GM21390 (cell line): Measurements from ENCODE around the gene SND1.

ENCODE experiments used
- ATAC-seq: cut with Tn5 transposase; IDR thresholded peaks from one replicate; pipeline ENCODE4 v1.9.1; 2021; ENCODE audit not compliant: unreplicated experiment

SND1 gene

GRCh38 chr7:128076796-128077271, 424.8 kb downstream of the SND1 start:
- no peak for ATAC-seq

- no peak for ATAC-seq
Observed at GRCh38 chr7:128078309-128078708, 426.3 kb downstream of the SND1 start.

DNA sequence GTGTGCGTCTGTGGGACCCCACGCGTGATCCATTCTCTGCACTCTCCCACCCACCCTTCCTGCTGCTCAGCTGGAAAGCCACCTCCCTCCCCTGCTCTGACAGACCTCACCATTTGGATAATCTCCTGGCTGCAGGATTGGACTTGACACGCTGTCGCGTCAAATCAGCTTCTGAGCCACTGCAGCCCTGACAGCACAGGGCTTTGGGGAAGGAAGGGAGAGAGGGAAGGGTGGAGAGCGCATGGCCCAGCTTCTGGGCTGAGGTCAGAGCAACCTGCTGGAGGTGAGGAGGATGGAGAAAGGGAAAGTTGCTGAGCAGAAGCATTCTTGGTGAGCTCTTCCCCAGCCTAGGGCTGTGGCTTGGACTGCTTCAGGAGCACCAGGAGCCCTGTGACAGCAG, 428.2 kb downstream of the SND1 start:
- no peak for ATAC-seq

- no peak for ATAC-seq
Observed at GRCh38 chr7:128081351-128081750, 429.4 kb downstream of the SND1 start.

- no peak for ATAC-seq
Observed at GRCh38 chr7:128081808-128082207, 429.8 kb downstream of the SND1 start.

GRCh38 chr7:128082431-128082830, 430.4 kb downstream of the SND1 start:
- ATAC-seq: no peak

- no peak for ATAC-seq
Observed at GRCh38 chr7:128084896-128085608, 433.1 kb downstream of the SND1 start.

DNA sequence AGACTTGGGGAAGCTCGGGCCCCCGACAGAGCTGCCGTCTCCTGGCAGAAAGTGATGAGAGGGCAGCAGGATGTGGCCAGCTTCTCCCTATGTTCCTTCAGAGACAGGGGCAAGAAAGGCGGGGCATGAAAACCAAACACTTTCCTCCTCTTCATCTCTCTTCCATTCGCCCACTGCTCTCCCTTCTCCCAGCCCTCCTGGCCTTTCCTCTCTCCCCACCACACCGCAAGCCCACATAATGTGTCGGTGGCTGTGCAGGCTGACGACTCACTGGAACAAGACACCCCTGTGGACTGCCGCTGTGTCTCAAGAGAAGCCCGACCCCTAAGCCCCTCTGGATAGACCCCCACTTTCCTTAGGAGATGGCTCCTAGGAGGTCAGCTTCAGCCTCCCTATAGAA, 438.5 kb downstream of the SND1 start:
- no peak for ATAC-seq

- no peak for ATAC-seq
Observed at GRCh38 chr7:128091106-128091505, 439.1 kb downstream of the SND1 start.

DNA sequence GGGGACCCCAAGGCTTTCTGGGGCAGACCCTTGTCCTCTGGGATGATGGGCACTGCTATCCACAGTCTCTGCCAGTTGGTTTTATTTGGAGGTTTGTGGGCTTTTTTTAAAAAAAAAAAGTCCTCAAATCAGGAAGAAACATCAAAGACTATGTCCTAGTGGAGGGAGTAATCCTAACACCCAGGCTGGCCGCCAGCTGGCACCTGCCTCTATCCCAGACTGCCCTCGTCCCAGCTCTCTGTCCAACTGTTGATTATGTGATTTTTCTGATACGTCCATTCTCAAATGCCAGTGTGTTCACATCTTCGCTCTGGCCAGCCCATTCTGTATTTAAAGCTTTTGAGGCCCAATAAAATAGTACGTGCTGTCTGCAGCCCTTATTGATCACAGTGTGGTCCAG, 440.2 kb downstream of the SND1 start:
- no peak for ATAC-seq

- ATAC-seq: no peak
Observed at GRCh38 chr7:128093614-128094570, 441.9 kb downstream of the SND1 start.

DNA sequence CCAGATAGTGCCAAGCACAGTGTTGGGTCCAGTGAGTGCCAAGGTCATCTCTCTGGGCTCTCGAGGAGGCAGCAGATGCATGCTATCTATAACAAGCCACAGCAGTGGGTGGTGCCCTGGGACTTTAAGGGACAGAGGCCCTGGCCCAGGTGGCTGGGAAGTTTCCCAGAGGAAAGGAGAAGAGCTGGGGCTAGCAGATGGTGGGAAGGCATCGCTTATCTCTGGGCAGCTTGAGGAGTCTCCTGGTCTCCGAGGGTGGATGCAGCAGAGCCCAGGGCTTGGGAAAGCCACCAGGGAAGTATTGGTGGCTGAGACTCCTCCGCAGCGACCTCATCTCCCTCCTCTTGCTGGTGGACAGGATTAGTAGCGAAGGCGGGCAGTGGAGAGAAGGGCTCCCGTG, 442.7 kb downstream of the SND1 start:
- no peak for ATAC-seq

GRCh38 chr7:128097211-128097731, 445.3 kb downstream of the SND1 start:
- no peak for ATAC-seq

- ATAC-seq: no peak
Observed at GRCh38 chr7:128098629-128099028, 446.6 kb downstream of the SND1 start.

DNA sequence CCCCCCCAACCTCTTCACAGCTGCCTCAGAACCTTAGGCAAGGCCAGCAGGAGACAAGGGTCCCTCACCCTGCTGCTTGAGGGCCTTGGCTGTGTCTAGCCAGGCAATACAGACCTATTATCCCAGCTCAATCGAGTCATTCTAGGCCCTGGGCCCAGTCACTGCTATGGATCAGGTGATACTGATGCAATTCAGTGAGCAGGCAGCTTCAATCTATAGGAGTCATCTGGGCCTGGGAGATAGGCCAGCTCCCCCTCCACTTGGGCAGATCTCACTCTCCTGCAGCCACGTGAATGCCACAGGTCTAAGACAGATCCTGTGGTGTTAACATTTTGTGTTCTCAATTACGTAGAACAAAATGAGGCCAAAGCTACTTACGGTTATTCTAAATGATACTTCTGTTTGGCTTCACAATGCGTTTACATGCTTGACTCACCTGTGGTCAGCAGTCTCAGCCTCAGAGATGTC, 447.2 kb downstream of the SND1 start:
- no peak for ATAC-seq

DNA sequence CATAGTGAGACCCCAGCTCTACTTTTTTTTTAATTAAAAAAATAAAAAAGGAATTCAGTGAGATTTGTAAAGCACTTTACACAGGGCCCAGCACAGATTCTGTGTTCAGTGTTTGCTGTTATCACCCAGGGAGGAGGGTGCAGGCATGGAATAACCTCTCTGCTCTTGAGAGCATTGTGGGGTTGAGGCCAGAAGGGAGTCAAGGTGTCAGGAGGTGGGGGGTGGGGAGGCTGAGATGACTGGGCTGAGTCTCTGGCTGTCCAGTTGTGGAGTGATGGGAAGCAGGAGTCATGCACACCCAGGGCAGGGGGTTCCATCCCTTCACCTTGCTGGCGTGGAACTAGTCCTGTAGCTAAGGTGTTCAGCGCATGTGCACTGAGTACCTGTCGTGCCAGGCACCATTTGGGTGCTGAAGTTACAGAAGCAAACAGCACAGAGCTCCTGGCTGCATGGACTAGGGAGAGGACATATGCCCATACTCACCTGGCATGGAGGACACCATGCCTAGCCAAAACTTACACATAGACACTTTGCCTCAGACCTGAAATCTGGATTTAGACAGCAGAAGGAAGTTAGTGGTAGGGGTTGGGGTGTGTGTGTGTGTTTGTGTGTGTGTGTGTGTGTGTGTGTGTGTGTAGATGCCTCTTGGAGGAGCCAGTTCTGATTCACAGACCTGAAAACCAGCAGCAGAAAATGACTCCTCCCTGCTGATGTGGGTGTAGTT, 448.4 kb downstream of the SND1 start:
- ATAC-seq: no peak

DNA sequence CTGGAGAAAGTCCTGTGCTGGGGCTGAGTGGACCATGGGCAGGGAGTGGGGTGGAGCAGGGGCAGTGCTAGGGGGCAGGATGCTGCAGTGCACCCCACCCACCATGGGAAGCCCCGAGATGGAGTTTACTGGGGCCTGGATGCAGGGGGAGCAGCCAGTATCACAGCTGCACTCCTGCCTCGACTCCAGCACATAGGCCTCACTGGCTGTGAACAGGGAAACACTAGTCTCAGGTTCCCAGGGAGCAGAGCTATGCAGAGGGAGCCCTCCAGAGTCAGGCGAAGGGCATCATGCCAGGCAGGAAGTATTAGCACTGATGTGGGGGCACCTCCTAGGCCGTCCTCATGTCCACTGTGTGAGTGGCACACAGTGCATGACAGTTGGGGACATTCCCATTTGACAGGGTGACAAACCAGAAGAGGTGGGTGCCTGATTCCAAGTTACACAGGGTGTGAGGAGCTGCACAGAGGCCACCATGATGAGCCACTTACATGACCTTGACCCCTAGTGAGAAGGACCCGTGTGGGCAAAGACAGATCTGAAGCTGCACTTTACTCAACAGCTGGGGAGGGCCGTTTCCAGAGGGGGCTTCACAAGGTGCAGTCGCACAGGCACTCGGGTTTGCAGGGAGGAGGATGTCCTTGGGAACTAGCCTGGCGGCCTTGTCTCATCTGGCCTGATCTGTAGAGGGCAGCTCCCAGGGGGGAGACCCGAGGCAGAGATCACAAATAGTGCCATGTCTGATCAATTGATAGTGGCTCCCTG, 449.1 kb downstream of the SND1 start:
- no peak for ATAC-seq

GRCh38 chr7:128102490-128103291, 450.7 kb downstream of the SND1 start:
- ATAC-seq: no peak

- peak; percentile 42 for ATAC-seq
Observed at GRCh38 chr7:128103498-128104107, 451.6 kb downstream of the SND1 start.
